GM21381 (cell line): ENCODE measurements around the gene SSTR3.
A peak's percentile ranks its signal among the peaks of the same experiment; 100 is the strongest.
"Not testable (repeated sequence)": the region's sequence is repeated elsewhere in the genome, so short reads cannot be mapped to it uniquely, and the experiment has no call there.

Source experiments
- ATAC-seq: cut with Tn5 transposase; IDR thresholded peaks from one replicate; pipeline ENCODE4 v1.9.1; 2021; ENCODE audit warnings: mild to moderate bottlenecking, moderate library complexity; ENCODE audit not compliant: unreplicated experiment

Gene SSTR3

GRCh38 chr22:37212174-37212906, at the start of gene SSTR3:
Gene SSTR3, minus strand, starts transcription at chr22:37212477. Its CDS starts 4,674 bp downstream, at chr22:37207803.
- ATAC-seq = no peak

- ATAC-seq = no peak
These were observed 48.6 kb upstream of the SSTR3 start for GRCh38 chr22:37260901-37261336.

GRCh38 chr22:37260155-37260795, 48.0 kb upstream of the SSTR3 start:
- ATAC-seq = no peak

- ATAC-seq = no peak
These were observed 47.3 kb upstream of the SSTR3 start for GRCh38 chr22:37259540-37260029.

- no peak for ATAC-seq
These were observed 46.6 kb upstream of the SSTR3 start for GRCh38 chr22:37258753-37259401.

GRCh38 chr22:37258005-37258752, 45.9 kb upstream of the SSTR3 start:
- no peak for ATAC-seq

GRCh38 chr22:37256075-37256726, 43.9 kb upstream of the SSTR3 start:
- no peak for ATAC-seq

- ATAC-seq = no peak
These were observed 43.3 kb upstream of the SSTR3 start for GRCh38 chr22:37255558-37256006.

- ATAC-seq = no peak
These were observed 42.6 kb upstream of the SSTR3 start for GRCh38 chr22:37254867-37255233.

- no peak for ATAC-seq
These were observed 42.1 kb upstream of the SSTR3 start for GRCh38 chr22:37254209-37254866.

- no peak for ATAC-seq
These were observed 40.9 kb upstream of the SSTR3 start for GRCh38 chr22:37253126-37253660.

- not testable (repeated sequence) for ATAC-seq
These were observed 39.6 kb upstream of the SSTR3 start for GRCh38 chr22:37251836-37252235.

- ATAC-seq = no peak
These were observed 37.7 kb upstream of the SSTR3 start for GRCh38 chr22:37249986-37250385.

- ATAC-seq = no peak
These were observed 36.0 kb upstream of the SSTR3 start for GRCh38 chr22:37248251-37248650.

GRCh38 chr22:37245740-37246139, 33.5 kb upstream of the SSTR3 start:
- ATAC-seq = no peak

GRCh38 chr22:37244922-37245722, 32.8 kb upstream of the SSTR3 start:
- ATAC-seq = peak; percentile 33

GRCh38 chr22:37244114-37244921, 32.0 kb upstream of the SSTR3 start, which contains the start of gene RAC2:
Gene RAC2, minus strand, starts transcription at chr22:37244269. Its CDS starts 121 bp downstream, at chr22:37244148.
- ATAC-seq = peak; percentile 47
